ENCODE data around the gene ZNF655.
A peak's percentile ranks its signal among the peaks of the same experiment; 100 is the strongest.

ZNF655 gene

GRCh38 chr7:99531354-99531765 lies 27.1 kb upstream of the ZNF655 start (continued):
- TF ChIP-seq, protein P1, sequence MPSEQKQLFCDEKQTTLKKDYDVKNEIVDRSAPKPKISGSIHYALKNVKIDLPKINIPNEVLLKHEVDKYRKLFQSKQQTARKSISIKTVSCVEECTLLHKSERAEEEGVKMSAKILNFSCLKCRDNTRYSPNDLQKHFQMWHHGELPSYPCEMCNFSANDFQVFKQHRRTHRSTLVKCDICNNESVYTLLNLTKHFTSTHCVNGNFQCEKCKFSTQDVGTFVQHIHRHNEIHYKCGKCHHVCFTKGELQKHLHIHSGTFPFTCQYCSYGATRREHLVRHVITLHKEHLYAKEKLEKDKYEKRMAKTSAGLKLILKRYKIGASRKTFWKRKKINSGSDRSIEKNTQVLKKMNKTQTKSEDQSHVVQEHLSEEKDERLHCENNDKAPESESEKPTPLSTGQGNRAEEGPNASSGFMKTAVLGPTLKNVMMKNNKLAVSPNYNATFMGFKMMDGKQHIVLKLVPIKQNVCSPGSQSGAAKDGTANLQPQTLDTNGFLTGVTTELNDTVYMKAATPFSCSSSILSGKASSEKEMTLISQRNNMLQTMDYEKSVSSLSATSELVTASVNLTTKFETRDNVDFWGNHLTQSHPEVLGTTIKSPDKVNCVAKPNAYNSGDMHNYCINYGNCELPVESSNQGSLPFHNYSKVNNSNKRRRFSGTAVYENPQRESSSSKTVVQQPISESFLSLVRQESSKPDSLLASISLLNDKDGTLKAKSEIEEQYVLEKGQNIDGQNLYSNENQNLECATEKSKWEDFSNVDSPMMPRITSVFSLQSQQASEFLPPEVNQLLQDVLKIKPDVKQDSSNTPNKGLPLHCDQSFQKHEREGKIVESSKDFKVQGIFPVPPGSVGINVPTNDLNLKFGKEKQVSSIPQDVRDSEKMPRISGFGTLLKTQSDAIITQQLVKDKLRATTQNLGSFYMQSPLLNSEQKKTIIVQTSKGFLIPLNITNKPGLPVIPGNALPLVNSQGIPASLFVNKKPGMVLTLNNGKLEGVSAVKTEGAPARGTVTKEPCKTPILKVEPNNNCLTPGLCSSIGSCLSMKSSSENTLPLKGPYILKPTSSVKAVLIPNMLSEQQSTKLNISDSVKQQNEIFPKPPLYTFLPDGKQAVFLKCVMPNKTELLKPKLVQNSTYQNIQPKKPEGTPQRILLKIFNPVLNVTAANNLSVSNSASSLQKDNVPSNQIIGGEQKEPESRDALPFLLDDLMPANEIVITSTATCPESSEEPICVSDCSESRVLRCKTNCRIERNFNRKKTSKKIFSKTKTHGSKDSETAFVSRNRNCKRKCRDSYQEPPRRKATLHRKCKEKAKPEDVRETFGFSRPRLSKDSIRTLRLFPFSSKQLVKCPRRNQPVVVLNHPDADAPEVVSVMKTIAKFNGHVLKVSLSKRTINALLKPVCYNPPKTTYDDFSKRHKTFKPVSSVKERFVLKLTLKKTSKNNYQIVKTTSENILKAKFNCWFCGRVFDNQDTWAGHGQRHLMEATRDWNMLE (tag by site-specific recombination; conservative IDR thresholded peaks at IDR 0.05; ENCODE audit: low read depth), result 0 out of 2 replicates have a peak, but pooled peaks have one; percentile 30
- TF ChIP-seq ZNF692 (tag by site-specific recombination; IDR thresholded peaks at IDR 0.05) (no peak), ZNF366 (tag by site-specific recombination; conservative IDR thresholded peaks at IDR 0.05) (no peak), ZNF37A (tag by site-specific recombination; IDR thresholded peaks at IDR 0.05) (no peak), ZBTB21 (tag by site-specific recombination; IDR thresholded peaks at IDR 0.05) (no peak), TRIM28 (IDR thresholded peaks at IDR 0.05; ENCODE audit: borderline replicate concordance, low read length) (no peak; the same call in 1 of the 2 replicates), ZNF529 (tag by site-specific recombination; IDR thresholded peaks at IDR 0.05; ENCODE audit: insufficient replicate concordance) (peak; percentile 17), ZNF121 (tag by site-specific recombination; IDR thresholded peaks at IDR 0.05) (no peak), ZNF664 (tag by site-specific recombination; IDR thresholded peaks at IDR 0.05) (no peak)
- TF ChIP-seq, protein P2, sequence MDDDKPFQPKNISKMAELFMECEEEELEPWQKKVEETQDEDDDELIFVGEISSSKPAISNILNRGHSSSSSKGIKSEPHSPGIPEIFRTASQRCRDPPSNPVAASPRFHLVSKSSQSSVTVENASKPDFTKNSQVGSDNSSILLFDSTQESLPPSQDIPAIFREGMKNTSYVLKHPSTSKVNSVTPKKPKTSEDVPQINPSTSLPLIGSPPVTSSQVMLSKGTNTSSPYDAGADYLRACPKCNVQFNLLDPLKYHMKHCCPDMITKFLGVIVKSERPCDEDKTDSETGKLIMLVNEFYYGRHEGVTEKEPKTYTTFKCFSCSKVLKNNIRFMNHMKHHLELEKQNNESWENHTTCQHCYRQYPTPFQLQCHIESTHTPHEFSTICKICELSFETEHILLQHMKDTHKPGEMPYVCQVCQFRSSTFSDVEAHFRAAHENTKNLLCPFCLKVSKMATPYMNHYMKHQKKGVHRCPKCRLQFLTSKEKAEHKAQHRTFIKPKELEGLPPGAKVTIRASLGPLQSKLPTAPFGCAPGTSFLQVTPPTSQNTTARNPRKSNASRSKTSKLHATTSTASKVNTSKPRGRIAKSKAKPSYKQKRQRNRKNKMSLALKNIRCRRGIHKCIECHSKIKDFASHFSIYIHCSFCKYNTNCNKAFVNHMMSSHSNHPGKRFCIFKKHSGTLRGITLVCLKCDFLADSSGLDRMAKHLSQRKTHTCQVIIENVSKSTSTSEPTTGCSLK (tag by site-specific recombination; IDR thresholded peaks at IDR 0.05), result peak; percentile 72; the same call in 1 of the 2 replicates

- no peaks in the 10 kb centered on the region for H3K9me3 ChIP-seq (ENCODE audit: control insufficient read depth, insufficient read depth, low read depth, low read length)
- H3K36me3 ChIP-seq (ENCODE audit: control insufficient read depth in 2 of 2, insufficient read depth in 1 of 2, low read length in 2 of 2), result peaks cover 0 to 31% of the 10 kb centered on the region in 2 experiments; a peak in 1 of 3 replicates
- H3K4me3 ChIP-seq (ENCODE audit: low read depth, low read length), result no peak overlapping the region
- H3K4me1 ChIP-seq (ENCODE audit: control insufficient read depth, insufficient read depth, low read length), result no peaks in the 10 kb centered on the region
- ChIA-PET CTCF (interaction anchor here (0.6 kb wide), 1 partner anchor 378 kb away, joined by 3 read pairs; no protein-coding TSS in a partner anchor), POLR2A (no interaction called here)
- H3K27ac ChIP-seq (ENCODE audit: extremely low read depth, low read depth, low read length), result no peak overlapping the region
- TF ChIP-seq ZNF175 (tag by site-specific recombination; IDR thresholded peaks at IDR 0.05), result no peak
- no peak for TF ChIP-seq ZNF621 (tag by site-specific recombination; IDR thresholded peaks at IDR 0.05)
- no peak for TF ChIP-seq ZNF837 (tag by site-specific recombination; IDR thresholded peaks at IDR 0.05)
- no peak for TF ChIP-seq ZNF24 (tag by site-specific recombination; IDR thresholded peaks at IDR 0.05)
- no peak for TF ChIP-seq ZNF211 (tag by site-specific recombination; IDR thresholded peaks at IDR 0.05; ENCODE audit: low read depth)
- no peak for TF ChIP-seq ZNF544 (tag by site-specific recombination; IDR thresholded peaks at IDR 0.05)
- TF ChIP-seq ZNF416 (tag by site-specific recombination; IDR thresholded peaks at IDR 0.05), result no peak
- no peak for TF ChIP-seq ZNF596 (tag by site-specific recombination; IDR thresholded peaks at IDR 0.05)
- no peak for TF ChIP-seq TRIM28 (IDR thresholded peaks at IDR 0.05; ENCODE audit: borderline replicate concordance, low read length)
- no peak for TF ChIP-seq ZXDB (tag by site-specific recombination; IDR thresholded peaks at IDR 0.05)
- no peak for TF ChIP-seq KLF9 (tag by site-specific recombination; IDR thresholded peaks at IDR 0.05; ENCODE audit: low read depth)
- TF ChIP-seq, protein P3, sequence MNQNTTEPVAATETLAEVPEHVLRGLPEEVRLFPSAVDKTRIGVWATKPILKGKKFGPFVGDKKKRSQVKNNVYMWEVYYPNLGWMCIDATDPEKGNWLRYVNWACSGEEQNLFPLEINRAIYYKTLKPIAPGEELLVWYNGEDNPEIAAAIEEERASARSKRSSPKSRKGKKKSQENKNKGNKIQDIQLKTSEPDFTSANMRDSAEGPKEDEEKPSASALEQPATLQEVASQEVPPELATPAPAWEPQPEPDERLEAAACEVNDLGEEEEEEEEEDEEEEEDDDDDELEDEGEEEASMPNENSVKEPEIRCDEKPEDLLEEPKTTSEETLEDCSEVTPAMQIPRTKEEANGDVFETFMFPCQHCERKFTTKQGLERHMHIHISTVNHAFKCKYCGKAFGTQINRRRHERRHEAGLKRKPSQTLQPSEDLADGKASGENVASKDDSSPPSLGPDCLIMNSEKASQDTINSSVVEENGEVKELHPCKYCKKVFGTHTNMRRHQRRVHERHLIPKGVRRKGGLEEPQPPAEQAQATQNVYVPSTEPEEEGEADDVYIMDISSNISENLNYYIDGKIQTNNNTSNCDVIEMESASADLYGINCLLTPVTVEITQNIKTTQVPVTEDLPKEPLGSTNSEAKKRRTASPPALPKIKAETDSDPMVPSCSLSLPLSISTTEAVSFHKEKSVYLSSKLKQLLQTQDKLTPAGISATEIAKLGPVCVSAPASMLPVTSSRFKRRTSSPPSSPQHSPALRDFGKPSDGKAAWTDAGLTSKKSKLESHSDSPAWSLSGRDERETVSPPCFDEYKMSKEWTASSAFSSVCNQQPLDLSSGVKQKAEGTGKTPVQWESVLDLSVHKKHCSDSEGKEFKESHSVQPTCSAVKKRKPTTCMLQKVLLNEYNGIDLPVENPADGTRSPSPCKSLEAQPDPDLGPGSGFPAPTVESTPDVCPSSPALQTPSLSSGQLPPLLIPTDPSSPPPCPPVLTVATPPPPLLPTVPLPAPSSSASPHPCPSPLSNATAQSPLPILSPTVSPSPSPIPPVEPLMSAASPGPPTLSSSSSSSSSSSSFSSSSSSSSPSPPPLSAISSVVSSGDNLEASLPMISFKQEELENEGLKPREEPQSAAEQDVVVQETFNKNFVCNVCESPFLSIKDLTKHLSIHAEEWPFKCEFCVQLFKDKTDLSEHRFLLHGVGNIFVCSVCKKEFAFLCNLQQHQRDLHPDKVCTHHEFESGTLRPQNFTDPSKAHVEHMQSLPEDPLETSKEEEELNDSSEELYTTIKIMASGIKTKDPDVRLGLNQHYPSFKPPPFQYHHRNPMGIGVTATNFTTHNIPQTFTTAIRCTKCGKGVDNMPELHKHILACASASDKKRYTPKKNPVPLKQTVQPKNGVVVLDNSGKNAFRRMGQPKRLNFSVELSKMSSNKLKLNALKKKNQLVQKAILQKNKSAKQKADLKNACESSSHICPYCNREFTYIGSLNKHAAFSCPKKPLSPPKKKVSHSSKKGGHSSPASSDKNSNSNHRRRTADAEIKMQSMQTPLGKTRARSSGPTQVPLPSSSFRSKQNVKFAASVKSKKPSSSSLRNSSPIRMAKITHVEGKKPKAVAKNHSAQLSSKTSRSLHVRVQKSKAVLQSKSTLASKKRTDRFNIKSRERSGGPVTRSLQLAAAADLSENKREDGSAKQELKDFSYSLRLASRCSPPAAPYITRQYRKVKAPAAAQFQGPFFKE (tag by site-specific recombination; IDR thresholded peaks at IDR 0.05; ENCODE audit: borderline replicate concordance), result no peak
- no peak for TF ChIP-seq ZNF248 (tag by site-specific recombination; IDR thresholded peaks at IDR 0.05)
- no peak for TF ChIP-seq ZBTB17 (tag by site-specific recombination; IDR thresholded peaks at IDR 0.05)
Observed at GRCh38 chr7:99535667-99536066, 22.8 kb upstream of the ZNF655 start.

Data from HEK293 (cell line).